Omental fat pad (tissue), 4 donors: ENCODE data around the gene SFMBT1. TPM values are rescaled to one million over a fixed set of nuclear protein-coding genes. Genes with fewer than 3 reads are reported as not detected.

ENCODE experiments used
- ATAC-seq: fragments of 150-250 bp; one replicate; pipeline ENCODE4 v1.9.1; 2016; ENCODE audit warnings: mild to moderate bottlenecking, moderate library complexity; ENCODE audit not compliant: low FRiP score
- DNase-seq: peaks from one replicate; pipeline ENCODE4 v3.0.0-alpha.2; 2019; ENCODE audit warnings: low spot score
- total RNA-seq, 4 donors: library from RNA; depleted of rRNA; stranded (reverse); fragments of >200 nt; gene quantifications; one replicate each; pipeline ENCODE4 v1.1.0, GENCODE V29; 2016
- TF ChIP-seq, protein P1 (sequence below), 3 donors: fragments of 450-650 bp; IDR thresholded peaks; one replicate each; pipeline ENCODE4 v1.5.1; 2016 to 2017; ENCODE audit warnings: antibody characterized with exemption in 3 of 3, mild to moderate bottlenecking in 3 of 3, moderate library complexity in 2 of 3

SFMBT1 gene
- total RNA-seq, 4 donors from 2014 or later, result 6.5 to 15.3 (median 8.7) TPM

GRCh38 chr3:53009826-53010539, 35.9 kb downstream of the SFMBT1 start:
- TF ChIP-seq, protein P1, sequence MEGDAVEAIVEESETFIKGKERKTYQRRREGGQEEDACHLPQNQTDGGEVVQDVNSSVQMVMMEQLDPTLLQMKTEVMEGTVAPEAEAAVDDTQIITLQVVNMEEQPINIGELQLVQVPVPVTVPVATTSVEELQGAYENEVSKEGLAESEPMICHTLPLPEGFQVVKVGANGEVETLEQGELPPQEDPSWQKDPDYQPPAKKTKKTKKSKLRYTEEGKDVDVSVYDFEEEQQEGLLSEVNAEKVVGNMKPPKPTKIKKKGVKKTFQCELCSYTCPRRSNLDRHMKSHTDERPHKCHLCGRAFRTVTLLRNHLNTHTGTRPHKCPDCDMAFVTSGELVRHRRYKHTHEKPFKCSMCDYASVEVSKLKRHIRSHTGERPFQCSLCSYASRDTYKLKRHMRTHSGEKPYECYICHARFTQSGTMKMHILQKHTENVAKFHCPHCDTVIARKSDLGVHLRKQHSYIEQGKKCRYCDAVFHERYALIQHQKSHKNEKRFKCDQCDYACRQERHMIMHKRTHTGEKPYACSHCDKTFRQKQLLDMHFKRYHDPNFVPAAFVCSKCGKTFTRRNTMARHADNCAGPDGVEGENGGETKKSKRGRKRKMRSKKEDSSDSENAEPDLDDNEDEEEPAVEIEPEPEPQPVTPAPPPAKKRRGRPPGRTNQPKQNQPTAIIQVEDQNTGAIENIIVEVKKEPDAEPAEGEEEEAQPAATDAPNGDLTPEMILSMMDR (IDR thresholded peaks at IDR 0.05), result no peak
- DNase-seq (no peak), ATAC-seq (no peak)

- ATAC-seq, result no peak
- TF ChIP-seq, protein P1 (IDR thresholded peaks at IDR 0.05), result no peak
- DNase-seq, result no peak
Observed at GRCh38 chr3:53008932-53009331, 36.9 kb downstream of the SFMBT1 start.

GRCh38 chr3:53005854-53006513, 39.9 kb downstream of the SFMBT1 start:
- DNase-seq, result no peak
- TF ChIP-seq, protein P1 (IDR thresholded peaks at IDR 0.05), result no peak
- ATAC-seq, result no peak

GRCh38 chr3:53005338-53005737, 40.5 kb downstream of the SFMBT1 start:
- no peak for ATAC-seq
- TF ChIP-seq, protein P1 (IDR thresholded peaks at IDR 0.05), result no peak
- no peak for DNase-seq

GRCh38 chr3:53003320-53003719, 42.6 kb downstream of the SFMBT1 start:
- ATAC-seq (no peak), DNase-seq (no peak)
- TF ChIP-seq, protein P1 (IDR thresholded peaks at IDR 0.05), result no peak

DNA sequence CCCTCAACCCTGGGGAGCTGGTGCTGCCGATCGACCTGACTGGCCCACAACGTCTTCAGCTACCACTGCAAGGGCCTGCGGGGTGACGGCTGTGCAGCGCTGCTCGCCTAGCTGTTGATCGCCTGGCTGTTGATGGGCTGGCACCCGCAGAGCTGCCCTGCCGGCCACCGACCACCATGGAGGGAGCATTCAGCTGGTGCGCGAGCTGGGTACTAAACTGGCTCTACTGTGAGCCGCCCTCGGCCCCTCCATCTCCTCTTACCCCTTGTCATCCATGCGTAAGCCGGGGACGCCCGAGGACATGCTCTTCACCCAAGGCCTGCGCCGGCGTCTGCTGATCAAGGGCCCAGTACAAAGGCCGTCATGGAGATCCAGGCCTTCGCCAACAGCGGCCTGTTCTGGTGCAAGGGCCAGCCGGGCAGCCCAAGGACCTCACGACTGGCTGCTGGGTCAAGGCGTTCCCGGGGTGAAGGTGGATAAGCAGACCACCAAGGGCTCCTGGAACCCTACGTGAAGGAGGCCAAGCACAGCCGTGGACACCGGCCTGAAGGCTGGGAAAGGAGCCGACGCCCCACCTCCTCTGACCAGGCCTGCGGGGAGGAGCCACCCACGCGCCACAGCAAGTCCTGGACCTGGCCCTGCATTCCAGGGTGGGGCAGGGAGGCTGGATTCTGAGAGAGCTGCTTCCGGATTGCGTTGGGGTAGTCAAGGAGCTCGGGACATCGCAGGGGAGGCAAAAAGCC, 46.9 kb downstream of the SFMBT1 start:
- TF ChIP-seq, protein P1 (IDR thresholded peaks at IDR 0.05), result no peak
- no peak for ATAC-seq
- DNase-seq, result no peak
